Type B pancreatic cell (in vitro differentiated cells): ENCODE measurements around the gene ANKAR. TPM values are rescaled to one million over a fixed set of nuclear protein-coding genes. Genes with fewer than 3 reads are reported as not detected.
"Not testable (repeated sequence)": the region's sequence is repeated elsewhere in the genome, so short reads cannot be mapped to it uniquely, and the experiment has no call there.

Source experiments
- DNase-seq: peaks from one replicate; pipeline ENCODE4 v3.0.0; 2021; ENCODE audit warnings: mixed read lengths; ENCODE audit not compliant: unreplicated experiment; ENCODE audit errors: extremely low spot score
- H3K27ac Mint-ChIP-seq: 2 replicates; pipeline ENCODE4 v1.8.0; 2021; ENCODE audit warnings: mild to moderate bottlenecking, mixed read lengths
- H3K27me3 Mint-ChIP-seq: 2 replicates; pipeline ENCODE4 v1.8.0; 2021; ENCODE audit warnings: mixed read lengths
- H3K36me3 Mint-ChIP-seq: 2 replicates; pipeline ENCODE4 v1.8.0; 2021; ENCODE audit warnings: mixed read lengths
- H3K4me1 Mint-ChIP-seq: one replicate; pipeline ENCODE4 v1.8.0; 2021; ENCODE audit warnings: mixed read lengths; ENCODE audit not compliant: unreplicated experiment
- H3K4me3 Mint-ChIP-seq: 2 replicates; pipeline ENCODE4 v1.8.0; 2021; ENCODE audit warnings: mild to moderate bottlenecking, mixed read lengths
- H3K9me3 Mint-ChIP-seq: 2 replicates; pipeline ENCODE4 v1.8.0; 2021; ENCODE audit warnings: mixed read lengths
- total RNA-seq: library from RNA; stranded (reverse); gene quantifications from 2 replicates; pipeline ENCODE4 v1.2.1, GENCODE V29; 2021; ENCODE audit warnings: low replicate concordance
- TF ChIP-seq, protein P1 (sequence below): fragments of 200-600 bp; sonication (generic); conservative IDR thresholded peaks from 2 replicates; pipeline ENCODE4 v1.5.0; 2021; ENCODE audit warnings: antibody characterized with exemption, mild to moderate bottlenecking

The ANKAR gene
- total RNA-seq, 1 donor from 2014 or later, result 6.5 TPM

DNA sequence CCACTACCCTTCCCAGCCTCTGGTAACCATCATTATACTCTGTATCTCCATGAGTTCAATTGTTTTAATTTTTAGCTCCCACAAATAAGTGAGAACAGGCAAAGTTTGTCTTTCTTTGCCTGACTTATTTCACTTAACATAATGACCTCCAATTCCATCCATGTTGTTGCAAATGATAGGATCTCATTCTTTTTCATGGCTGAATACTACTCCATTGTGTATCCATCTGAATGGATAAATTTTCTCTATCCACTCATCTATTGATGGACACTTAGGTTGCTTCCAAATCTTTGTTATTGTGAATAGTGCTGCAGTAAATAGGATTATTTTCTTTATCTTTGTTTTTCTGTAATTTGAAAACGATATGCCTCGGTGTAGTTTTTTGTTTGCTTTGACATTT is 26.2 kb downstream of the ANKAR start:
- TF ChIP-seq, protein P1, sequence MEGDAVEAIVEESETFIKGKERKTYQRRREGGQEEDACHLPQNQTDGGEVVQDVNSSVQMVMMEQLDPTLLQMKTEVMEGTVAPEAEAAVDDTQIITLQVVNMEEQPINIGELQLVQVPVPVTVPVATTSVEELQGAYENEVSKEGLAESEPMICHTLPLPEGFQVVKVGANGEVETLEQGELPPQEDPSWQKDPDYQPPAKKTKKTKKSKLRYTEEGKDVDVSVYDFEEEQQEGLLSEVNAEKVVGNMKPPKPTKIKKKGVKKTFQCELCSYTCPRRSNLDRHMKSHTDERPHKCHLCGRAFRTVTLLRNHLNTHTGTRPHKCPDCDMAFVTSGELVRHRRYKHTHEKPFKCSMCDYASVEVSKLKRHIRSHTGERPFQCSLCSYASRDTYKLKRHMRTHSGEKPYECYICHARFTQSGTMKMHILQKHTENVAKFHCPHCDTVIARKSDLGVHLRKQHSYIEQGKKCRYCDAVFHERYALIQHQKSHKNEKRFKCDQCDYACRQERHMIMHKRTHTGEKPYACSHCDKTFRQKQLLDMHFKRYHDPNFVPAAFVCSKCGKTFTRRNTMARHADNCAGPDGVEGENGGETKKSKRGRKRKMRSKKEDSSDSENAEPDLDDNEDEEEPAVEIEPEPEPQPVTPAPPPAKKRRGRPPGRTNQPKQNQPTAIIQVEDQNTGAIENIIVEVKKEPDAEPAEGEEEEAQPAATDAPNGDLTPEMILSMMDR, result no peak
- H3K27me3 Mint-ChIP-seq, result no peaks in the 10 kb centered on the region
- H3K9me3 Mint-ChIP-seq, result no peaks in the 10 kb centered on the region
- H3K36me3 Mint-ChIP-seq, result no peaks in the 10 kb centered on the region
- no peak overlapping the region for H3K27ac Mint-ChIP-seq
- H3K4me1 Mint-ChIP-seq, result no peaks in the 10 kb centered on the region
- H3K4me3 Mint-ChIP-seq, result no peak overlapping the region
- DNase-seq, result no peak

DNA sequence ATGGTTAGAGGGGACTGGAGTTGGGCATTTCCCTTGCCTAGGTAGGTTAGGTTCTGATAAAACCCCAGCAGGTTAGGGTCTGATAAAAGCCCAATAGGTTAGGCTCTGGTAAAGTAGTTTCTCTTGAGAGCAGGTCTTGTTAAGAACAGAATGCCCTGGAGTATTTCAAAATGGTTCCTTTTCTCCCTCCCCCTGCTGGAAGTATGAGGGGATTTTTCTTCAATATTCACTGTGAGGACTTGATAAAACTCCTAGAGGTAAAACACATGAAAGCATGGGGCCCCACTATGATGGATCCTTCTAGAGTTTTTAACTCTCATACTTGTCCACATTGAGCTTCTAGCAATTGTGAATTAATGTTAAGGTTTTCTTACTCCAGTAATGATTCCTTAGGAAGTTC is 27.6 kb downstream of the ANKAR start:
- no peaks in the 10 kb centered on the region for H3K27me3 Mint-ChIP-seq
- H3K36me3 Mint-ChIP-seq, result no peaks in the 10 kb centered on the region
- TF ChIP-seq, protein P1, result peak; percentile 42
- no peak overlapping the region for H3K4me3 Mint-ChIP-seq
- no peak overlapping the region for H3K27ac Mint-ChIP-seq
- DNase-seq, result no peak
- no peaks in the 10 kb centered on the region for H3K4me1 Mint-ChIP-seq
- H3K9me3 Mint-ChIP-seq, result no peaks in the 10 kb centered on the region

DNA sequence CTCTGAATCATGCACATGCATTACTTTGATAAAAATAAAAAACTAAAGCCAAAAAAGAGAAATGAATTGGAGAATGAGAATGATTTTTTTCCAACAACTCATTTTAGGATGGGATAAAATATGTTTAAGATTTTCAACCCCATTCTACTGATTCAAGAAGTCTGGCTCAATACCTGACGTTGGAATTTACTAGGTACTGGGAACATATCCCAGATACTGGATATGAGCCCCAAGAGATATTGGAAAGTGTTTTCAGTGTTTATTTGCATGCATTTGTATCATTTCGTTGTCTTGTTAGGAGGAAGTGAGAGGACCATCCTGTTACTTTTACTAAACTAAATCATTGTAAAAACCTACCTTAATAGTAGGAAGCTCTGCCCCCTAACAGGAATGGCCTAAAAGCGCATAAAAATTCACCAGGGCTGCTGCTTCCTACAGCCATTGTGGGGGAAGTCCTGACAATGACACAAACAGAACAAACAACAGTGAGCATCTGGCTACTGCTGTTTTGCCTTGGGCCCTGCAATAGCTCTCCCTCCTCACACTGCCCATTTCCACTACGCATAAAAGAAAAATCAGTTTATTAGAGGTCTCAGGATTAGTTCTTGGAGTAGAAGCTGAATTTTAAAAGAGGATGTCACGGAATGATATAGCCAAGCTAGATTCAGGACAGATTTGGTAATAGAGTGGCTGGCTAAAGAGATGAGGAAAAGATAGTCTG is 35.2 kb downstream of the ANKAR start:
- Mint-ChIP-seq H3K27me3 (no peaks in the 10 kb centered on the region), H3K27ac (no peak overlapping the region)

DNA sequence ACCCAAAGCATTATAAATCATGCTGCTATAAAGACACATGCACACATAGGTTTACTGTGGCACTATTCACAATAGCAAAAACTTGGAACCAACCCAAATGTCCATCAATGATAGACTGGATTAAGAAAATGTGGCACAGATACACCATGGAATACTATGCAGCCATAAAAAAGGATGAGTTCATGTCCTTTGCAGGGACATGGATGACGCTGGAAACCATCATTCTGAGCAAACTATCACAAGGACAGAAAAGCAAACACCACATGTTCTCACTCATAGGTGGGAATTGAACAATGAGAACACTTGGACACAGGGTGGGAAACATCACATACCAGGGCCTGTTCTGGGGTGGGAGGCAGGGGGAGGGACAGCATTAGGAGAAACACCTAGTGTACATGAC is 43.1 kb downstream of the ANKAR start:
- not testable (repeated sequence) for H3K9me3 Mint-ChIP-seq, H3K27me3 Mint-ChIP-seq, H3K36me3 Mint-ChIP-seq, H3K4me1 Mint-ChIP-seq, H3K4me3 Mint-ChIP-seq, H3K27ac Mint-ChIP-seq, DNase-seq

More for the DNA sequence above, 35.2 kb downstream of the ANKAR start:
- TF ChIP-seq, protein P1, result no peak
- no peak overlapping the region for H3K4me3 Mint-ChIP-seq
- no peak for DNase-seq
- H3K4me1 Mint-ChIP-seq, result no peaks in the 10 kb centered on the region
- no peaks in the 10 kb centered on the region for H3K36me3 Mint-ChIP-seq
- no peaks in the 10 kb centered on the region for H3K9me3 Mint-ChIP-seq

DNA sequence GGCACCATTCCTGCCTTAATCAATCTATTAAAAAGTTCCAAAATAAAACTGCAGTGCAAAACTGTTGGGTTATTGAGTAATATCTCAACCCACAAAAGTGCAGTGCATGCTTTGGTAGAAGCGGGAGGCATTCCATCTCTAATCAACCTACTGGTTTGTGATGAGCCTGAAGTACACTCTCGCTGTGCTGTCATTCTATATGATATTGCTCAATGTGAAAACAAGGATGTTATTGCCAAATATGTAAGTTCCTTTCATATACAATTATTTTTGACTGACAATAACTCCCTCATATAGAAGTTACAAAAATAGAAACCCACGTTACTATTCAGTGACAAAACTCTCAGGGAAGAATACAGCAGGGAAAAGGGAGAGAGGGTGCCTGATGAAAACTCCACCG is 45.1 kb downstream of the ANKAR start:
- H3K27ac Mint-ChIP-seq, result no peak overlapping the region
- H3K4me3 Mint-ChIP-seq, result no peak overlapping the region
- H3K27me3 Mint-ChIP-seq, result no peaks in the 10 kb centered on the region
- H3K36me3 Mint-ChIP-seq, result no peaks in the 10 kb centered on the region
- no peaks in the 10 kb centered on the region for H3K4me1 Mint-ChIP-seq
- TF ChIP-seq, protein P1, result no peak
- DNase-seq, result no peak
- no peaks in the 10 kb centered on the region for H3K9me3 Mint-ChIP-seq

DNA sequence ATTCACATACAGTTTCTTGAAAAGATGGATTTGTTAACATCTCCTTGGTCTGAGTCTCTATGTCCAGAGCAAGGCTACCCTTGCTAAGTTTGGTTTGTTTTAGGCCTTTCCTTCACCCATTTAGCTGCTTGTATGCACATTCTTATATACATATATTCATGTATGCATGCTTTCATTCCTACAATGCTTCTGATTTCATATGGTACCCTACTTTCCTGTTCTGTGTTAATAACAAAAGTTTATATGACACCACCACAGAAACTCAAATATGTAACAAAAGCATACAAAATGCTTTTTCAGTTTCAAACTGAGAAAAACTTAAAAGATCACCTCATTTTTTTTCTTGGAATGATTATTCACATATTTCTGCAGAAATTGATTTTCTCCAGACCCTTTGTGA is 48.7 kb downstream of the ANKAR start:
- Mint-ChIP-seq H3K36me3 (no peaks in the 10 kb centered on the region), H3K4me3 (no peak overlapping the region), H3K4me1 (no peaks in the 10 kb centered on the region), H3K9me3 (no peaks in the 10 kb centered on the region), H3K27me3 (no peaks in the 10 kb centered on the region), H3K27ac (no peak overlapping the region)
- TF ChIP-seq, protein P1, result no peak
- DNase-seq, result no peak

Other genes with a start within 250 kb of the ANKAR start
- gene WDR75, start 233.2 kb upstream of the ANKAR start, total RNA-seq, result 34.3 and 49.8 TPM in 2 replicates
- gene SLC40A1, start 93.9 kb upstream of the ANKAR start, total RNA-seq, result 23.0 and 78.9 TPM in 2 replicates
- gene ASNSD1, start 13.2 kb upstream of the ANKAR start, total RNA-seq, result 35.4 and 38.5 TPM in 2 replicates
- 7.6 and 13.7 TPM in 2 replicates for gene OSGEPL1, start 88.1 kb downstream of the ANKAR start, total RNA-seq
- 43.5 and 57.2 TPM in 2 replicates for gene ORMDL1, start 109.7 kb downstream of the ANKAR start, total RNA-seq
- 21.1 and 47.3 TPM in 2 replicates for gene PMS1, start 109.8 kb downstream of the ANKAR start, total RNA-seq